Adipocyte (in vitro differentiated cells): ENCODE data around the gene MIER3.

ENCODE experiments used
- DNase-seq: peaks from one replicate; pipeline ENCODE4 v3.0.0-alpha.2; 2015; ENCODE audit warnings: low read depth
- H3K27me3 ChIP-seq: replicated peaks from 2 replicates; pipeline ENCODE4 v1.7.0; 2013; ENCODE audit warnings: mild to moderate bottlenecking, low read length, moderate library complexity; ENCODE audit not compliant: control insufficient read depth, insufficient read depth
- H3K36me3 ChIP-seq: 2 replicates; pipeline ENCODE4 v1.7.0; 2013; ENCODE audit warnings: low read length, mild to moderate bottlenecking, moderate library complexity; ENCODE audit not compliant: control insufficient read depth, insufficient read depth, severe bottlenecking
- H3K4me1 ChIP-seq: 2 replicates; pipeline ENCODE4 v1.7.0; 2013; ENCODE audit warnings: mild to moderate bottlenecking, low read length, moderate library complexity; ENCODE audit not compliant: control insufficient read depth, insufficient read depth
- H3K4me3 ChIP-seq: 2 replicates; pipeline ENCODE4 v1.7.0; 2013; ENCODE audit warnings: mild to moderate bottlenecking, low read length, moderate library complexity
- H3K9ac ChIP-seq: 2 replicates; pipeline ENCODE4 v1.7.0; 2013; ENCODE audit warnings: mild to moderate bottlenecking, low read length, moderate library complexity
- H3K9me3 ChIP-seq: 2 replicates; pipeline ENCODE4 v1.7.0; 2013; ENCODE audit warnings: mild to moderate bottlenecking, low read length, moderate library complexity; ENCODE audit not compliant: control insufficient read depth

The MIER3 gene

GRCh38 chr5:56958595-56958994 is 6.7 kb upstream of the MIER3 start:
- Histone ChIP-seq H3K9me3 (no peaks in the 10 kb centered on the region), H3K36me3 (no peaks in the 10 kb centered on the region), H3K27me3 (peaks cover 37% of the 10 kb centered on the region), H3K9ac (no peak overlapping the region), H3K4me3 (no peak overlapping the region), H3K4me1 (no peaks in the 10 kb centered on the region)
- no peak for DNase-seq

DNA sequence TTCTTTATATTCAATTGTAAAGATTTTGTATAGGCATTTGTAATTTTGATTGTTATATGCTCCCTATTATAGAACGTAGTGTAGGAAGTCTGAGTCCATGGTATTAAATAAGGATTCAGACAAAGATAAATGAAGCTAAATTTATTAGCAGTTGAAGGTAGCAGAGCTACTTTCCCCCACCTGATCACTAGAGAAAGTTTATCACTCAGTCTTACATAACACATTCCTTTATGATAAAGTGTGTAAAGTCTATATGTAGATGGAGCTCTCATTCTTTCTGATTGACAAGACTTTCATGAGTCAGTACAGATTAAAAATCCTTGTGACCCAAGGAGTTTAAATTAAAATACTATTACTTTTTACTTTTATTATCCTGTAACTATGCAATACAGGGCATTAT is 2.3 kb upstream of the MIER3 start:
- Histone ChIP-seq H3K27me3 (peaks cover 4% of the 10 kb centered on the region), H3K4me1 (peaks cover 17% of the 10 kb centered on the region), H3K36me3 (peaks cover 3% of the 10 kb centered on the region), H3K4me3 (no peak overlapping the region), H3K9me3 (no peaks in the 10 kb centered on the region), H3K9ac (no peak overlapping the region)
- DNase-seq, result no peak

DNA sequence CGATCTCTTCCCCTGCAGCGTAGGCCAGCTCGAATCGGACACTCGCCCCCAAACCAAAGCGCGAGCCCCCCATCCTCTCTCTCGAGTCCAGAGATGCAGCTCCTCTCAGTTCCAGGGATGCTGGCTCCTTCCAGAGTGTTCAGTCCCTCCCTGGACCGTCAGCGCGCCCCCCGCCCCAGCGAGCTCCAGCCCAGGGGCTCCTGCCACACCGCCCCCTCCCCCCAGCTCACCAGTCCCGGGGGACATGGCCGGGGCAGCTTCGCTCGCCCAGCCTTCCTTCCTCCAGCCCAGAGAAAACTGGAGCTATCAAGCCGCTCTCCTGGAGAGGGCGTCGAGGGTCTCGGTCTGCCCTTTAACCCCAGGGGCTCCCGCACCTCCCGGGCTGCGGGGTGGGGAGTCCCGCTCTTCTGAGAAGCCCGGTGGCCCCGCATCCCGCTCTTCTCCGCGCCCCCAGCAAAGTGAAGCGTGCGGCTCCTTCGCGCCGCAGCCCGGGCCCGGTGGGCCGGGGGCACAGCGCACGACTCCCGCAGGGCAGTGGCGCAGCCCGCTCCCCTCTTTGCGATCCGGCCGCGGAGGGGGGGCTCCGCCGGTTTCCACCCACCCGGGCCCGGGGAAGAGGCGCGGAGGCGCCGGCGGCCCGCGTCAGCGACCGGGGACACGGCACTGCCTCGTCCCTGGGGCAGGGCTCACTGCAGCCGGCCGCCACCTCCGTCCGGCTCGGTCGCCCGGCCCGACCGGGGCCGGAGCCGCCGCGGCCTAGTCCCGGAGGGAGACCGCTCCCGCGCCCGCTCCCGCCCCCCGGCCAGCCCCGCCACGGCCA is 587 bp downstream of the MIER3 start:
- peak; percentile 56 for DNase-seq
- Histone ChIP-seq H3K4me3 (peak overlapping the region; percentile 92), H3K9ac (peak overlapping the region; percentile 93), H3K4me1 (peaks cover 19% of the 10 kb centered on the region), H3K9me3 (no peaks in the 10 kb centered on the region), H3K36me3 (peaks cover 17% of the 10 kb centered on the region), H3K27me3 (no peaks in the 10 kb centered on the region)

- Histone ChIP-seq H3K4me1 (peaks cover 19% of the 10 kb centered on the region), H3K36me3 (peaks cover 23% of the 10 kb centered on the region), H3K27me3 (no peaks in the 10 kb centered on the region), H3K9me3 (no peaks in the 10 kb centered on the region), H3K4me3 (peak overlapping the region; percentile 92), H3K9ac (peak overlapping the region; percentile 93)
- peak; percentile 96 for DNase-seq
Measured at GRCh38 chr5:56950626-56951125, 1.2 kb downstream of the MIER3 start.

DNA sequence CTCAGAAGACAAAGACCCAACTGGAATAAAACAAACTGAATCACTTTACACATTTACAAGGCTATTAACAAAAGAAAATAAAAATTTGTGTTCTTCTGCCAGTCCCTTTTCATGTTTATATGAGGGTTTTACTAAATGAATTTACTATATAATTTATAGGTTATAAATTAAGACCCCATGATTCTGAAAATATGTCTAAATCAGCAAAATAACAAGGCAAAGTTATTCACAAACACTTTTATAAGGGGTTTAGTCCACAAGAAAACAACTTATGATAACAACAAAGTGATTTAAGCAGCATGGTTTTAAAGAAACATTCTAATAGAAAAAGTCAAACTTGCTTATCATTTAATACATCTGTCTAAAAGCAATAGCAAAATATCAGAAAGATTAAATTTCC is 4.9 kb downstream of the MIER3 start:
- no peak overlapping the region for H3K9ac ChIP-seq
- H3K27me3 ChIP-seq, result no peaks in the 10 kb centered on the region
- peaks cover 57% of the 10 kb centered on the region for H3K36me3 ChIP-seq
- H3K9me3 ChIP-seq, result no peaks in the 10 kb centered on the region
- H3K4me1 ChIP-seq, result peaks cover 18% of the 10 kb centered on the region
- H3K4me3 ChIP-seq, result no peak overlapping the region
- no peak for DNase-seq

DNA sequence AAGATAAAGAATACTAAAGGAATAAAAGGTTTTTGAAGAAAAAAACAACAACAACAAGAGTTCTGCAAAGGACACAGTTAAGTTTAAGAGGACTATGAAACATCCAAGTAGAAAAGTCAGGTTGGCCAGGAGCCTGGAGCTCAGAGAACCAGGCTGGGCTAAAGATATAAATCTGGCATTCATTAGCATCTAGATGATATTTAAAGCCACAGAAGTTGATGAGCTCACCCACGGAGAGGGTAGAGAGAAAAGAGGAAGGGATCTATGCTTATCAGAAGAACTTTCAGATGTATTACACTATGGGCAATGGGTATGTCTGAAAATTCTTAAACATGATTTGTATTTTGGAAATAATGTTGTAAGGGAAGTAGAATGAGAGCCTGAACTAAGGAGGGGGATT is 9.9 kb downstream of the MIER3 start:
- H3K4me3 ChIP-seq, result no peak overlapping the region
- H3K36me3 ChIP-seq, result peaks cover 98% of the 10 kb centered on the region
- peaks cover 6% of the 10 kb centered on the region for H3K4me1 ChIP-seq
- DNase-seq, result peak; percentile 85
- H3K27me3 ChIP-seq, result no peaks in the 10 kb centered on the region
- no peak overlapping the region for H3K9ac ChIP-seq
- H3K9me3 ChIP-seq, result no peaks in the 10 kb centered on the region

DNA sequence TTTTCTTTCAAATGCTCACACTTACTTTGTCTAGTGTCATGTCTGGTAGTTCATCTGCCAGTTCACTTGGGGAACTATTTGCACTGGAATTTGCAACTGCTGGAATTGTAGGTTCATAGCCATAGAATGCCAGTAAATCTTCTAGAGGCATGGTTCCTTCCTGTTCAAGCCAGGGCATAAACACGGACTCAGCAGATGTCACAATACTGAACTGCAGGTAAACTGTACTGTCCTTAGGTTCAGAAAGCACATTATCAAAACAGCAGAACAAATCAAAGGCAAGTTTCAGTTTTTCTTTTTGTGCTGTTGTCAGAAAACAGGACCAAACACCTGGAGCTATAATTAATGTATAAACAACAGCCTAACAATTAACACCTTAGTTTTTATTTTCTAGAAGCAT is 13.1 kb downstream of the MIER3 start:
- Histone ChIP-seq H3K9me3 (no peaks in the 10 kb centered on the region), H3K27me3 (no peaks in the 10 kb centered on the region), H3K9ac (no peak overlapping the region), H3K36me3 (peaks cover 100% of the 10 kb centered on the region), H3K4me3 (no peak overlapping the region), H3K4me1 (peaks cover 6% of the 10 kb centered on the region)
- DNase-seq, result no peak

GRCh38 chr5:56934325-56934724 is 17.6 kb downstream of the MIER3 start:
- Histone ChIP-seq H3K9ac (no peak overlapping the region), H3K36me3 (peaks cover 98% of the 10 kb centered on the region)
- DNase-seq, result no peak

DNA sequence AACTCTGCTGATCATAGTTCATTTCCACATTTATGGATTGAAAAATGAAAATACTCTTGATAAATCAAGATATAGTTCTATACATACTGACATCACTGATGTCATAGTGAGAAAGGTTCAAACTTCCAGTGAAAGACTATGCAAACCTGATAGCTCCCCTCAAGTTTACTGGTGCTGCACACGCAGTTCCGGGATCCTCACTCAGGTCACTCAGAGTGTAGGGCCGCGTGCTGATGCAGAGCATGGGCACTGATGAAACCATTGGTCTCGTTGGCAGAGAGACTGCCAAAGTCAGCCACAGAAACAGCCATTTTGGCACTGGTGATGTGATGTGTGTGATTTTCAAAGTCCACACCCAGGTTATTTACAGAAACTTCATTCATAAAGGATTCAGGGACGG is 29.0 kb downstream of the MIER3 start:
- Histone ChIP-seq H3K36me3 (peaks cover 75% of the 10 kb centered on the region), H3K27me3 (no peaks in the 10 kb centered on the region), H3K4me3 (no peak overlapping the region), H3K9me3 (no peaks in the 10 kb centered on the region), H3K4me1 (no peaks in the 10 kb centered on the region), H3K9ac (no peak overlapping the region)
- no peak for DNase-seq

More at GRCh38 chr5:56934325-56934724, 17.6 kb downstream of the MIER3 start:
- Histone ChIP-seq H3K4me3 (no peak overlapping the region), H3K4me1 (no peaks in the 10 kb centered on the region), H3K9me3 (no peaks in the 10 kb centered on the region), H3K27me3 (no peaks in the 10 kb centered on the region)

GRCh38 chr5:56919942-56920662 is 31.8 kb downstream of the MIER3 start:
- H3K36me3 ChIP-seq, result peaks cover 55% of the 10 kb centered on the region
- no peak overlapping the region for H3K4me3 ChIP-seq
- no peaks in the 10 kb centered on the region for H3K27me3 ChIP-seq
- H3K9me3 ChIP-seq, result no peaks in the 10 kb centered on the region
- H3K4me1 ChIP-seq, result peaks cover 6% of the 10 kb centered on the region
- no peak overlapping the region for H3K9ac ChIP-seq
- DNase-seq, result no peak

DNA sequence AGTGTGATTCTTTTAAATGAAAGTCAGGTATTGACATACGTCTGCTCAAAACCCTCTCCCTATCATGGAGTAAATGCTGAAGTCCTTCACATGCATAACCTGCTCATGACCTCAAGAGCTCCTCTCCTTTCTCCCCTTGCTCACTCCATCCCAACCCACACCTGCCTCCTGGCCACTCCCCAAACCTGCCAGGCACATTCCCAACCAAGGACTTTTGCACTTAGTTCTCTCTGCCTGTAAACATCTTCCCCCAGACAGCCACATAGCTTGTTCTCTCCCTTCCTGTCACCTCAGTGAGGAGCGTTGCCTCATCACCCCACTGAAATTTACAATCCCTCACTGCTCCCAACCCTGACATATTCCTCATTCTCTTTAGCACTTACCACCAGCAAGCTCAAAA is 33.9 kb downstream of the MIER3 start:
- no peak overlapping the region for H3K9ac ChIP-seq
- DNase-seq, result no peak
- H3K36me3 ChIP-seq, result peaks cover 45% of the 10 kb centered on the region
- no peak overlapping the region for H3K4me3 ChIP-seq
- H3K9me3 ChIP-seq, result no peaks in the 10 kb centered on the region
- no peaks in the 10 kb centered on the region for H3K27me3 ChIP-seq
- peaks cover 6% of the 10 kb centered on the region for H3K4me1 ChIP-seq
